Measurements from ENCODE around the gene A1CF. TPM values are rescaled to one million over a fixed set of nuclear protein-coding genes. Genes with fewer than 3 reads are reported as not detected.
"Not testable (repeated sequence)": the region's sequence is repeated elsewhere in the genome, so short reads cannot be mapped to it uniquely, and the experiment has no call there.

The A1CF gene
- polyA plus RNA-seq (2011; rRNA removed), result not detected in 2 replicates
- not detected in 2 replicates for polyA minus RNA-seq (2011; rRNA and poly(A)+ RNA removed)

DNA sequence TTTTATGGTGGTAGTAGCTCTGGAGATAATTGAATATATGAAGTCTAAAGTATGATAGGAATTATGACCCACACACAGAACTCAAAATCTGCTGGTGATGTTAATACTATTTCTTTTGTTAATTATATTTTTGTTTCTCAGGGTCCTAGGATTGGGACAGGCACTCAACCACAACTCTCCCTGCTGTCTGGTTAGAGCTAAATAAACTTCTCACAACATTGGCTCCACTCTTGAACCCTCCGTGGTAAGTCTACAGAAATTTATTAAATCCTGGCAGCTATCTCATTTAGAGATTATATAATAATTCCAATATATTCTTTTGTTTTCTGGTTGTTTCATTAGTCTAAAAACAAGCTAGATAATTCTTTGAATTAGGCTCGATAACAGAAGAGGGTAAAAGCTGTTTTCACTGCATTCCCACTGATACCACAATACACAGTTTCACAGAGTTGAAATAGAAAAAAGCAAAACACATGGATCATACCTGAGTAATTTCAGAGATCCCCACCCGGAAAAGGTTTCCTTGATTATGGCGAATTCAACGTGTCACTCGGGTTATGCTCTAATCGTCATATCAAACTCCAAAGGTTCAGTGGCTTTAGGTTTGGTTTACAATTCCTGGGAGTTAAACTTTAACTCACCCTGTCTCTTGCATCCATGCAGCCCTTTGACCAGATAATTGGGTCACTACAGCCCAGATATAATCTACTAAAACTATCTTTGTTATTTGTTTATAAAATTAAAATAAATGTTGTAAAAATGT lies at the start of gene A1CF:
A1CF (minus strand) TSS at position 531 of the 763 bp plus-strand sequence. CDS start 25,687 bp downstream, outside the sequence.
- H3K27me3 ChIP-seq (ENCODE audit: control insufficient read depth, insufficient read depth, low read length), result no peaks in the 10 kb centered on the region
- no peak for DNase-seq (ENCODE audit: low read depth)
- TF ChIP-seq, protein P1, sequence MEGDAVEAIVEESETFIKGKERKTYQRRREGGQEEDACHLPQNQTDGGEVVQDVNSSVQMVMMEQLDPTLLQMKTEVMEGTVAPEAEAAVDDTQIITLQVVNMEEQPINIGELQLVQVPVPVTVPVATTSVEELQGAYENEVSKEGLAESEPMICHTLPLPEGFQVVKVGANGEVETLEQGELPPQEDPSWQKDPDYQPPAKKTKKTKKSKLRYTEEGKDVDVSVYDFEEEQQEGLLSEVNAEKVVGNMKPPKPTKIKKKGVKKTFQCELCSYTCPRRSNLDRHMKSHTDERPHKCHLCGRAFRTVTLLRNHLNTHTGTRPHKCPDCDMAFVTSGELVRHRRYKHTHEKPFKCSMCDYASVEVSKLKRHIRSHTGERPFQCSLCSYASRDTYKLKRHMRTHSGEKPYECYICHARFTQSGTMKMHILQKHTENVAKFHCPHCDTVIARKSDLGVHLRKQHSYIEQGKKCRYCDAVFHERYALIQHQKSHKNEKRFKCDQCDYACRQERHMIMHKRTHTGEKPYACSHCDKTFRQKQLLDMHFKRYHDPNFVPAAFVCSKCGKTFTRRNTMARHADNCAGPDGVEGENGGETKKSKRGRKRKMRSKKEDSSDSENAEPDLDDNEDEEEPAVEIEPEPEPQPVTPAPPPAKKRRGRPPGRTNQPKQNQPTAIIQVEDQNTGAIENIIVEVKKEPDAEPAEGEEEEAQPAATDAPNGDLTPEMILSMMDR (IDR thresholded peaks at IDR 0.05; ENCODE audit: insufficient read depth, low read depth, low read length), result no peak
- ChIA-PET CTCF (interaction anchor here (1.9 kb wide), 1 partner anchor 13 kb away, joined by 5 read pairs; no protein-coding TSS in a partner anchor), POLR2A (no interaction called here)
- no peaks in the 10 kb centered on the region for H3K36me3 ChIP-seq (ENCODE audit: control insufficient read depth, insufficient read depth, low read length)
- no peak within 1 kb of the TSS for H3K4me3 ChIP-seq (ENCODE audit: low read depth, low read length)

- TF ChIP-seq, protein P1 (IDR thresholded peaks at IDR 0.05; ENCODE audit: insufficient read depth, low read depth, low read length), result no peak
- peaks cover 3% of the 10 kb centered on the region for H3K27me3 ChIP-seq (ENCODE audit: control insufficient read depth, insufficient read depth, low read length)
- no peak overlapping the region for H3K4me3 ChIP-seq (ENCODE audit: low read depth, low read length)
- no peak for DNase-seq (ENCODE audit: low read depth)
- CTCF ChIA-PET, result no interaction called here
- no peaks in the 10 kb centered on the region for H3K36me3 ChIP-seq (ENCODE audit: control insufficient read depth, insufficient read depth, low read length)
- POLR2A ChIA-PET, result no interaction called here
Measured at GRCh38 chr10:50931948-50932431, 46.6 kb upstream of the A1CF start.

DNA sequence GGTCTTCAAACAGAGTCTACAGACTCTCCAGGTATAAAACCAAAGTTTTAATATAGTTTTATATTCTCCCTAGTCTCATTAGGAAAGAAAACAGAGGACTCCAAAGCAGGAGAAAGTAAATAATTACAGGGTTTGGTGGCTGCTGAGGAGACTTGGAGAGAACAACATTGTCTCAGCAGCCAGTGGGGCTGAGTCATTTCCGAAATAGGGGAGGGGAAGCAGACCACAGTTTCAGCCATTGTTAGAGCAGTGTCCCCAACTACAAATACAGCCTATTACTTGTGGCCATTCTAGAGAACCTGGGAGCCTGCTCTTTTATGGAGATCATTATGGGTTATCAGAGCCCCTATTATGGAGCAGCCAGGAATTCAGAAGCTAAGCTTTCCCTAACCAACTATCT lies 44.2 kb upstream of the A1CF start:
- Histone ChIP-seq H3K27me3 (ENCODE audit: control insufficient read depth, insufficient read depth, low read length) (peaks cover 3% of the 10 kb centered on the region), H3K4me3 (ENCODE audit: low read depth, low read length) (no peak overlapping the region), H3K36me3 (ENCODE audit: control insufficient read depth, insufficient read depth, low read length) (no peaks in the 10 kb centered on the region)
- no peak for DNase-seq (ENCODE audit: low read depth)
- ChIA-PET CTCF (no interaction called here), POLR2A (no interaction called here)
- TF ChIP-seq, protein P1 (IDR thresholded peaks at IDR 0.05; ENCODE audit: insufficient read depth, low read depth, low read length), result no peak

GRCh38 chr10:50928190-50928552 lies 42.7 kb upstream of the A1CF start:
- Histone ChIP-seq H3K36me3 (ENCODE audit: control insufficient read depth, insufficient read depth, low read length) (no peaks in the 10 kb centered on the region), H3K4me3 (ENCODE audit: low read depth, low read length) (no peak overlapping the region), H3K27me3 (ENCODE audit: control insufficient read depth, insufficient read depth, low read length) (peaks cover 3% of the 10 kb centered on the region)
- CTCF ChIA-PET, result no interaction called here
- DNase-seq (ENCODE audit: low read depth), result no peak
- TF ChIP-seq, protein P1 (IDR thresholded peaks at IDR 0.05; ENCODE audit: insufficient read depth, low read depth, low read length), result no peak
- POLR2A ChIA-PET, result no interaction called here

GRCh38 chr10:50927522-50928189 lies 42.2 kb upstream of the A1CF start:
- TF ChIP-seq, protein P1 (IDR thresholded peaks at IDR 0.05; ENCODE audit: insufficient read depth, low read depth, low read length), result no peak
- ChIA-PET POLR2A (no interaction called here), CTCF (no interaction called here)
- no peaks in the 10 kb centered on the region for H3K36me3 ChIP-seq (ENCODE audit: control insufficient read depth, insufficient read depth, low read length)
- DNase-seq (ENCODE audit: low read depth), result no peak
- H3K4me3 ChIP-seq (ENCODE audit: low read depth, low read length), result no peak overlapping the region
- H3K27me3 ChIP-seq (ENCODE audit: control insufficient read depth, insufficient read depth, low read length), result peaks cover 3% of the 10 kb centered on the region

GRCh38 chr10:50923471-50923870 lies 38.0 kb upstream of the A1CF start:
- CTCF ChIA-PET; H3K36me3 ChIP-seq (ENCODE audit: control insufficient read depth, insufficient read depth, low read length); DNase-seq (ENCODE audit: low read depth); H3K4me3 ChIP-seq (ENCODE audit: low read depth, low read length); POLR2A ChIA-PET; H3K27me3 ChIP-seq (ENCODE audit: control insufficient read depth, insufficient read depth, low read length): not testable (repeated sequence)

All from BJ (cell line).